GM23248 (cell line): ENCODE results near the gene IBTK.

Experiments
- EZH2 ChIP-seq: fragments of 200-600 bp; sonication (generic); IDR thresholded peaks from 2 replicates; pipeline ENCODE4 v1.6.1; 2018; ENCODE audit warnings: antibody characterized with exemption, mild to moderate bottlenecking; ENCODE audit not compliant: insufficient read depth, poor library complexity, severe bottlenecking
- EZH2phosphoT487 ChIP-seq: fragments of 200-600 bp; sonication (generic); IDR thresholded peaks from 2 replicates; pipeline ENCODE4 v1.6.1; 2018; ENCODE audit warnings: antibody characterized with exemption, moderate library complexity, mild to moderate bottlenecking, low read depth; ENCODE audit not compliant: insufficient read depth

- TF ChIP-seq EZH2 (no peak), EZH2phosphoT487 (no peak)
Measured at GRCh38 chr6:82264824-82265223, 17.3 kb upstream of the IBTK start.
